Measurements from ENCODE around the gene HSPA4L. TPM values are rescaled to one million over a fixed set of nuclear protein-coding genes. Genes with fewer than 3 reads are reported as not detected.

The HSPA4L gene
- total RNA-seq (2021) (3.8 and 4.9 TPM in 2 replicates), Bru-seq, nascent RNA (percentile 45 among the genes with signal in this experiment), BruChase-seq, experiment 1, labeled RNA remaining after a 2-hour chase (percentile 44 among the genes with signal in this experiment), BruChase-seq, experiment 2, labeled RNA remaining after a 6-hour chase (percentile 51 among the genes with signal in this experiment)
- long read RNA-seq, full-length matches to known transcripts, result 11 of 13 reads
- long read RNA-seq, partial matches to known transcripts, result 1 of 13 reads
- long read RNA-seq, other reads (novel, unspliced or antisense), result 1 of 13 reads

DNA sequence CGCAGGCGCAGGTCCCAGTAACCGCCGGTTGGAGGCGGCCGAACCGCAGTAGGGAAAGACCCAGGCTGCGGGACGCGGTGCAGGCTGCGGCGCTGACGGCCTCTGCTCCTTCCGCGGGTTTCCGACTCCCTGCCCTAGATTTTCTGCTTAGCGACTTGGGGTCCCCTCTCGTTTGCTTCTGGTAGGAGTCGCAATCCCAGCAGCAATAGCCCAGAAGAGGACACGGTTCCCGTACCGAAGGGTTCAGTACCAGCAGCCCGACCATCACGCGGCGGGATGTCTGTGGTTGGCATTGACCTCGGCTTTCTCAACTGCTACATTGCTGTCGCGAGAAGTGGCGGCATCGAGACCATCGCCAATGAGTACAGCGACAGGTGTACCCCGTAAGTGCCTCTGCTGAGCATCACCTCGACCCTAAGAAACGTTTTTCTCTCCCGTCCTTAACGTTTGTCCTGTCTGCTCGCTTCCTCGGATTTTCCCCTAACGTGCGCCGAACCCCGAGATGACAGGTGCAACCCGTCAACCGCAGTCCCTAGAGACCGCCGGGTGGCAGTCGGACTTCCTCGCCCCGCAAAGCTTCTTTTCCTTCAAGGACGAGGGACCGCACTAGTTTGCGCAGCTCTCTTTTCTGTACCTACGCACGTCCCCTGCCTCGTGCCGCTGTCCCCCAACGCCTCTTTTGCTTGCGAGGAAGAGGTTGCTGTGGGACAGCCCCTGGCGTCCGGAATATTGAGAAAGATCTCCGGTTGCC lies at the start of gene HSPA4L:
TSS of gene HSPA4L (plus strand) at position 48 of the 751 bp plus-strand sequence. CDS start at position 277, 229 bp downstream.
- POLR2A ChIA-PET (ENCODE audit: low non-redundant PET), result interaction anchor here (0.5 to 0.7 kb wide), 3 partner anchors 50 to 109 kb away, joined by 3 to 13 read pairs (median 7); no protein-coding TSS in a partner anchor
- CTCF ChIA-PET, result no interaction called here
- Histone ChIP-seq H3K27ac (ENCODE audit: low read depth, low read length, poor library complexity, severe bottlenecking) (peak within 1 kb of the TSS; percentile 54), H3K4me3 (ENCODE audit: low read depth, low read length, poor library complexity, severe bottlenecking) (peak within 1 kb of the TSS; percentile 63), H3K4me1 (ENCODE audit: insufficient read depth, low read length, poor library complexity, severe bottlenecking) (no peaks in the 10 kb centered on the region), H3K27me3 (replicated peaks; ENCODE audit: insufficient read depth, low read depth, low read length, poor library complexity) (peaks cover 29% of the 10 kb centered on the region), H3K9me3 (ENCODE audit: low read depth, low read length, poor library complexity, severe bottlenecking) (no peaks in the 10 kb centered on the region), H3K36me3 (ENCODE audit: insufficient read depth, low read length, poor library complexity, severe bottlenecking) (no peaks in the 10 kb centered on the region)
- BruUV-seq (replicated peaks), result no TSS peak
- intact Hi-C loops (cut with micrococcal nuclease; ENCODE audit: unreplicated experiment), result loop anchor here (5.0 to 10.0 kb wide), 2 partner anchors 100 to 272 kb away; partner anchors contain the start of gene PLK4
- DNase-seq (ENCODE audit: low spot score), result peak; percentile 56
- no peak for TF ChIP-seq EZH2 (IDR thresholded peaks at IDR 0.05; ENCODE audit: borderline replicate concordance, low read depth, low read length, poor library complexity, severe bottlenecking)
- TF ChIP-seq, protein P1, sequence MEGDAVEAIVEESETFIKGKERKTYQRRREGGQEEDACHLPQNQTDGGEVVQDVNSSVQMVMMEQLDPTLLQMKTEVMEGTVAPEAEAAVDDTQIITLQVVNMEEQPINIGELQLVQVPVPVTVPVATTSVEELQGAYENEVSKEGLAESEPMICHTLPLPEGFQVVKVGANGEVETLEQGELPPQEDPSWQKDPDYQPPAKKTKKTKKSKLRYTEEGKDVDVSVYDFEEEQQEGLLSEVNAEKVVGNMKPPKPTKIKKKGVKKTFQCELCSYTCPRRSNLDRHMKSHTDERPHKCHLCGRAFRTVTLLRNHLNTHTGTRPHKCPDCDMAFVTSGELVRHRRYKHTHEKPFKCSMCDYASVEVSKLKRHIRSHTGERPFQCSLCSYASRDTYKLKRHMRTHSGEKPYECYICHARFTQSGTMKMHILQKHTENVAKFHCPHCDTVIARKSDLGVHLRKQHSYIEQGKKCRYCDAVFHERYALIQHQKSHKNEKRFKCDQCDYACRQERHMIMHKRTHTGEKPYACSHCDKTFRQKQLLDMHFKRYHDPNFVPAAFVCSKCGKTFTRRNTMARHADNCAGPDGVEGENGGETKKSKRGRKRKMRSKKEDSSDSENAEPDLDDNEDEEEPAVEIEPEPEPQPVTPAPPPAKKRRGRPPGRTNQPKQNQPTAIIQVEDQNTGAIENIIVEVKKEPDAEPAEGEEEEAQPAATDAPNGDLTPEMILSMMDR (conservative IDR thresholded peaks at IDR 0.05; ENCODE audit: low read depth, low read length), result peak; percentile 40; the same call in 1 of the 2 replicates

DNA sequence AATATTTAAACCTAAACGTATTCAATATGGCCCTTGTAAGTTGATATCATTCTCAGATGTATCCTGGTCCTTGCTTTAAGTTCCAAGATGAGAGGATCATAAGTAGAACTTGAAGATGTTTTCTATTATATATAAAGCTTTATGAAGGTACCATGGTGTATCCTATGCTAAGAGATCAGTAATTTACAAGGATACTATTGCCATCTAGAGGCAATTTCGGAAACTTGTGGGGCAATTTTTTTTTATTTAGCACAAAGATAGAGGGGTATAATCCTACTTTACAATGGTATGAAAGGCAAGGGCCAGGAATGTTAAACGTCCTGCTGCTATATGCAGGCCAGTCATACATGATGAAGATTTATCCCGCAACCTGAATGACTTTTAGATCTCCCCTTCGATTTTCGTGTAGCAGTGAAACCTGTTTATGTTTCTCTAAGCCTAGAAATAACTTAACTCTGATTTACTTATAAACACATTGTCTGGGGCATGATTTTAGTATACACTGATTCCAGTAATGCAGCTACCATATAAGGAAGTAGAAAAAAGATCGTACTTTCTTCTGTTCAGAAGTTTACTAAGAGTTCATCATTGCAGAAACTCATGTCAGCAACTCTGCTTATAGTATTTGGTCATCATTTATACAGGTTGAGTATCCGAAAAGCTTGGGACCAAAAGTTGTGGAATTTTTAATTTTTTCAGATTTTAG lies 49.3 kb upstream of the HSPA4L start:
- H3K27ac ChIP-seq (ENCODE audit: low read depth, low read length, poor library complexity, severe bottlenecking), result no peak overlapping the region
- no peaks in the 10 kb centered on the region for H3K4me1 ChIP-seq (ENCODE audit: insufficient read depth, low read length, poor library complexity, severe bottlenecking)
- TF ChIP-seq, protein P1 (conservative IDR thresholded peaks at IDR 0.05; ENCODE audit: low read depth, low read length), result peak; percentile 64
- TF ChIP-seq EZH2 (IDR thresholded peaks at IDR 0.05; ENCODE audit: borderline replicate concordance, low read depth, low read length, poor library complexity, severe bottlenecking), result no peak
- intact Hi-C loops (cut with micrococcal nuclease; ENCODE audit: unreplicated experiment), result loop anchor here (1.0 kb wide), 1 partner anchor 127 kb away; no protein-coding TSS in a partner anchor
- H3K36me3 ChIP-seq (ENCODE audit: insufficient read depth, low read length, poor library complexity, severe bottlenecking), result no peaks in the 10 kb centered on the region
- BruUV-seq (replicated peaks), result no TSS peak
- H3K4me3 ChIP-seq (ENCODE audit: low read depth, low read length, poor library complexity, severe bottlenecking), result no peak overlapping the region
- ChIA-PET POLR2A (ENCODE audit: low non-redundant PET) (interaction anchor here (0.6 kb wide), 1 partner anchor 49 kb away, joined by 3 read pairs; the partner anchor contains the start of gene HSPA4L), CTCF (interaction anchor here (0.6 to 1.4 kb wide), 6 partner anchors 10 to 146 kb away, joined by 3 to 9 read pairs (median 4); no protein-coding TSS in a partner anchor)
- no peaks in the 10 kb centered on the region for H3K9me3 ChIP-seq (ENCODE audit: low read depth, low read length, poor library complexity, severe bottlenecking)
- DNase-seq (ENCODE audit: low spot score), result peak; percentile 65
- no peaks in the 10 kb centered on the region for H3K27me3 ChIP-seq (replicated peaks; ENCODE audit: insufficient read depth, low read depth, low read length, poor library complexity)

DNA sequence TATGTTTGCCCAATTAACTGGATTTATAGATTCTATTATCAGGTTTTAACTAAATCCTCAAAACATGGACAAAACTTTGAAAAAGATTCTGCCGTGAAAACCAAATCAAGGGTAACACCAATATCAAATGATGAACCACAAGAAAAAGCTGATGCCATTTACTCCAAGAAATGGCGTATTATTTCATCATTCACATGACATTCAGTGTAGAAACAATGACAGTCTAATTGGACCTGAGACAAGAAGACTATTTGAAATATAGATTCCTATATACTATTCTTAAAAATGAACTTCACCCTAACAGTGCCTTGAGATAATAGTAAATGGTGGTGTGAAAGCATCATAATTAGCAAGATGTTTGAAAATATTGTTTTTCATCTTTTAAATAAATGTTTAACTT lies 47.1 kb upstream of the HSPA4L start:
- no TSS peak for BruUV-seq (replicated peaks)
- POLR2A ChIA-PET (ENCODE audit: low non-redundant PET), result no interaction called here
- no peak for DNase-seq (ENCODE audit: low spot score)
- intact Hi-C loops (cut with micrococcal nuclease; ENCODE audit: unreplicated experiment), result no loop called here
- Histone ChIP-seq H3K4me3 (ENCODE audit: low read depth, low read length, poor library complexity, severe bottlenecking) (no peak overlapping the region), H3K36me3 (ENCODE audit: insufficient read depth, low read length, poor library complexity, severe bottlenecking) (no peaks in the 10 kb centered on the region), H3K4me1 (ENCODE audit: insufficient read depth, low read length, poor library complexity, severe bottlenecking) (no peaks in the 10 kb centered on the region), H3K27ac (ENCODE audit: low read depth, low read length, poor library complexity, severe bottlenecking) (no peak overlapping the region), H3K9me3 (ENCODE audit: low read depth, low read length, poor library complexity, severe bottlenecking) (no peaks in the 10 kb centered on the region), H3K27me3 (replicated peaks; ENCODE audit: insufficient read depth, low read depth, low read length, poor library complexity) (no peaks in the 10 kb centered on the region)
- CTCF ChIA-PET, result no interaction called here
- TF ChIP-seq, protein P1 (conservative IDR thresholded peaks at IDR 0.05; ENCODE audit: low read depth, low read length), result no peak
- TF ChIP-seq EZH2 (IDR thresholded peaks at IDR 0.05; ENCODE audit: borderline replicate concordance, low read depth, low read length, poor library complexity, severe bottlenecking), result no peak

All from A673 (cell line).